GF-D8 (cell line): Measurements from ENCODE around the gene CDH10.

Experiments used
- DNase-seq: peaks from one replicate; lab custom pipeline; 2025; lab: John Stamatoyannopoulos, UW

Gene CDH10

GRCh38 chr5:24480952-24481351 is 163.8 kb downstream of the CDH10 start:
- DNase-seq = no peak

GRCh38 chr5:24477958-24478357 is 166.8 kb downstream of the CDH10 start:
- no peak for DNase-seq

GRCh38 chr5:24475101-24475500 is 169.7 kb downstream of the CDH10 start:
- DNase-seq = no peak

GRCh38 chr5:24474685-24475084 is 170.1 kb downstream of the CDH10 start:
- no peak for DNase-seq

- no peak for DNase-seq
Observed at GRCh38 chr5:24472518-24472917, 172.3 kb downstream of the CDH10 start.

- no peak for DNase-seq
Observed at GRCh38 chr5:24444414-24444813, 200.4 kb downstream of the CDH10 start.

GRCh38 chr5:24439465-24439864 is 205.3 kb downstream of the CDH10 start:
- no peak for DNase-seq
